Type B pancreatic cell (in vitro differentiated cells): ENCODE results near the gene FRS2. TPM values are rescaled to one million over a fixed set of nuclear protein-coding genes. Genes with fewer than 3 reads are reported as not detected.

Source experiments
- DNase-seq: peaks from one replicate; pipeline ENCODE4 v3.0.0; 2021; ENCODE audit warnings: mixed read lengths; ENCODE audit not compliant: unreplicated experiment; ENCODE audit errors: extremely low spot score
- H3K27ac Mint-ChIP-seq: 2 replicates; pipeline ENCODE4 v1.8.0; 2021; ENCODE audit warnings: mild to moderate bottlenecking, mixed read lengths
- H3K27me3 Mint-ChIP-seq: 2 replicates; pipeline ENCODE4 v1.8.0; 2021; ENCODE audit warnings: mixed read lengths
- H3K36me3 Mint-ChIP-seq: 2 replicates; pipeline ENCODE4 v1.8.0; 2021; ENCODE audit warnings: mixed read lengths
- H3K4me1 Mint-ChIP-seq: one replicate; pipeline ENCODE4 v1.8.0; 2021; ENCODE audit warnings: mixed read lengths; ENCODE audit not compliant: unreplicated experiment
- H3K4me3 Mint-ChIP-seq: 2 replicates; pipeline ENCODE4 v1.8.0; 2021; ENCODE audit warnings: mild to moderate bottlenecking, mixed read lengths
- H3K9me3 Mint-ChIP-seq: 2 replicates; pipeline ENCODE4 v1.8.0; 2021; ENCODE audit warnings: mixed read lengths
- total RNA-seq: library from RNA; stranded (reverse); gene quantifications from 2 replicates; pipeline ENCODE4 v1.2.1, GENCODE V29; 2021; ENCODE audit warnings: low replicate concordance
- TF ChIP-seq, protein P1 (sequence below): fragments of 200-600 bp; sonication (generic); conservative IDR thresholded peaks from 2 replicates; pipeline ENCODE4 v1.5.0; 2021; ENCODE audit warnings: antibody characterized with exemption, mild to moderate bottlenecking

Gene FRS2
- total RNA-seq, 1 donor from 2014 or later: 39.5 TPM

GRCh38 chr12:69474456-69474855 is 4.3 kb downstream of the FRS2 start:
- H3K27me3 Mint-ChIP-seq: no peaks in the 10 kb centered on the region
- no peaks in the 10 kb centered on the region for H3K36me3 Mint-ChIP-seq
- peak overlapping the region; percentile 18 for H3K27ac Mint-ChIP-seq
- TF ChIP-seq, protein P1, sequence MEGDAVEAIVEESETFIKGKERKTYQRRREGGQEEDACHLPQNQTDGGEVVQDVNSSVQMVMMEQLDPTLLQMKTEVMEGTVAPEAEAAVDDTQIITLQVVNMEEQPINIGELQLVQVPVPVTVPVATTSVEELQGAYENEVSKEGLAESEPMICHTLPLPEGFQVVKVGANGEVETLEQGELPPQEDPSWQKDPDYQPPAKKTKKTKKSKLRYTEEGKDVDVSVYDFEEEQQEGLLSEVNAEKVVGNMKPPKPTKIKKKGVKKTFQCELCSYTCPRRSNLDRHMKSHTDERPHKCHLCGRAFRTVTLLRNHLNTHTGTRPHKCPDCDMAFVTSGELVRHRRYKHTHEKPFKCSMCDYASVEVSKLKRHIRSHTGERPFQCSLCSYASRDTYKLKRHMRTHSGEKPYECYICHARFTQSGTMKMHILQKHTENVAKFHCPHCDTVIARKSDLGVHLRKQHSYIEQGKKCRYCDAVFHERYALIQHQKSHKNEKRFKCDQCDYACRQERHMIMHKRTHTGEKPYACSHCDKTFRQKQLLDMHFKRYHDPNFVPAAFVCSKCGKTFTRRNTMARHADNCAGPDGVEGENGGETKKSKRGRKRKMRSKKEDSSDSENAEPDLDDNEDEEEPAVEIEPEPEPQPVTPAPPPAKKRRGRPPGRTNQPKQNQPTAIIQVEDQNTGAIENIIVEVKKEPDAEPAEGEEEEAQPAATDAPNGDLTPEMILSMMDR: no peak
- no peak for DNase-seq
- H3K9me3 Mint-ChIP-seq: no peaks in the 10 kb centered on the region
- peaks cover 60% of the 10 kb centered on the region for H3K4me1 Mint-ChIP-seq
- peak overlapping the region; percentile 35 for H3K4me3 Mint-ChIP-seq

GRCh38 chr12:69475237-69475975 is 5.2 kb downstream of the FRS2 start:
- Mint-ChIP-seq H3K4me3 (peak overlapping the region; percentile 39), H3K27me3 (no peaks in the 10 kb centered on the region), H3K27ac (peak overlapping the region; percentile 73), H3K36me3 (peaks cover 7% of the 10 kb centered on the region), H3K4me1 (peaks cover 56% of the 10 kb centered on the region), H3K9me3 (no peaks in the 10 kb centered on the region)
- DNase-seq: no peak
- TF ChIP-seq, protein P1: no peak

DNA sequence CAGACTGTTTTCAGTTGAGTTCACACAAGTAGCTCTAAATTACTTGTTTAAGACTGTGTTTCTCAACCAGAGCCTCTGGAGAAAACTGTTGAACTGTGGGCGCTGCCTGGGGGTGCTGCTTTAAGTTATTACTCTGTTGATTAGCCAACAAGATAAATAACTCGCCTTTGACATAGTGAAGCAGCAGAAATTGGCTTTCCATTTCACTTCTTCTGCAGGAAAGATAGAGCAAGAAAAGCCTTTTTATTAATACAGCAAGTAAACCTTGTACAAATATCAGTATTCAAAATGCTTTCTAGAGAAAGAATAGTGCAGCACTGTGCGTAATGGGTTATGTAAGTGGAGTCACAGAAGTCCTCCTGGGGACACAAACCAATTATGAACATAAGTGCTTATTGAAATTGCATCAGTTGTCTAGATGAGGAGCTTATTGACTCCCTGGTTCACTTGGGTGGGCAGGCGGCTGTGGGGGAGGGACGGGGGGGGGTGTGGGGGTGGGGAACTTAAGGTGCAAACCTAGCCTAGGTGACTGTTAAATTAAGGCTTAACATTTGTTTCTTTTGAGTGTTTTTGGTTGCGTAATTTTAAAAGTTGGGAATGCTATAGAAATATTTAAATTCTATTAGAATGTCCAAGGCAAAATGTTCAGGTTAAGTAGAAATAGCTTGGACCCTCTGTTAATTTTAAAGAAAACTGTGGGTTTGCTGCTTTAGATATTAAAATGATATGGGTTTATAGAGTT is 6.3 kb downstream of the FRS2 start:
- TF ChIP-seq, protein P1: no peak
- H3K4me3 Mint-ChIP-seq: peak overlapping the region; percentile 55
- no peaks in the 10 kb centered on the region for H3K27me3 Mint-ChIP-seq
- DNase-seq: no peak
- H3K27ac Mint-ChIP-seq: peak overlapping the region; percentile 73
- H3K36me3 Mint-ChIP-seq: peaks cover 8% of the 10 kb centered on the region
- no peaks in the 10 kb centered on the region for H3K9me3 Mint-ChIP-seq
- H3K4me1 Mint-ChIP-seq: peaks cover 50% of the 10 kb centered on the region

GRCh38 chr12:69479675-69480074 is 9.5 kb downstream of the FRS2 start:
- Mint-ChIP-seq H3K27me3 (no peaks in the 10 kb centered on the region), H3K4me1 (peaks cover 28% of the 10 kb centered on the region), H3K9me3 (no peaks in the 10 kb centered on the region), H3K36me3 (peaks cover 20% of the 10 kb centered on the region), H3K27ac (no peak overlapping the region), H3K4me3 (no peak overlapping the region)
- TF ChIP-seq, protein P1: no peak
- DNase-seq: no peak

- Mint-ChIP-seq H3K27me3 (no peaks in the 10 kb centered on the region), H3K4me1 (peaks cover 17% of the 10 kb centered on the region), H3K36me3 (peaks cover 22% of the 10 kb centered on the region), H3K4me3 (no peak overlapping the region), H3K27ac (no peak overlapping the region), H3K9me3 (no peaks in the 10 kb centered on the region)
- no peak for DNase-seq
- TF ChIP-seq, protein P1: no peak
Observed at GRCh38 chr12:69480698-69481097, 10.5 kb downstream of the FRS2 start.
